ENCODE measurements around the gene HSPB6. TPM values are rescaled to one million over a fixed set of nuclear protein-coding genes. Genes with fewer than 3 reads are reported as not detected.

The HSPB6 gene
- total RNA-seq, 1 experiment from 2014 or later, result 0.06 TPM

GRCh38 chr19:35767288-35768081 is 10.7 kb upstream of the HSPB6 start:
- DNase-seq (ENCODE audit: low read depth), result no peak

DNA sequence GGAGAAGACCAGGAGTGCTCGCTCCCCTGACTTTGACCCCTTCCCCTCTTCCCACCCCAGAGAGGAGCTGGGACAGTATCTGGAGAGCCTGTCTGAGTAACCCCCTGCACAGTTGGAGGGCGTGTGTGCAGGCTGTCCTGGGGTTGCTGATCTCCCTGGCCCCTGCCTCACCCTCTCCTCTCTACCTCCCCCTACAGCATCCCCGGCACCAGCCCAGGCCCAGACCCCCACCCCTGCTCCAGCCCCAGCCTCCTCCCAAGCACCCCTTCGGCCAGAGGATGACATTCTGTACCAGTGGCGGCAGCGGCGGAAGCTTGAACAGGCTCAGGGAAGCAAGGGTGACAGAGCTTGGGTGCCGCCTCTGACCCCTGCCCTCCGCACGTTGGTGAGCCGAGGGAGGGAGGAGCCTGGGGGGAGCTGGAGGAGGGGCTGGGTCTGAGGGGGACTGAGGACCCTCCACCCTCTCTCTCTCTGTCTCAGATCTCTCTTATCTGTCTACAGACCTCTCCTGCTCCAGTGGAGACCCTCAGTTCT is 9.8 kb upstream of the HSPB6 start:
- no peak for DNase-seq (ENCODE audit: low read depth)

DNA sequence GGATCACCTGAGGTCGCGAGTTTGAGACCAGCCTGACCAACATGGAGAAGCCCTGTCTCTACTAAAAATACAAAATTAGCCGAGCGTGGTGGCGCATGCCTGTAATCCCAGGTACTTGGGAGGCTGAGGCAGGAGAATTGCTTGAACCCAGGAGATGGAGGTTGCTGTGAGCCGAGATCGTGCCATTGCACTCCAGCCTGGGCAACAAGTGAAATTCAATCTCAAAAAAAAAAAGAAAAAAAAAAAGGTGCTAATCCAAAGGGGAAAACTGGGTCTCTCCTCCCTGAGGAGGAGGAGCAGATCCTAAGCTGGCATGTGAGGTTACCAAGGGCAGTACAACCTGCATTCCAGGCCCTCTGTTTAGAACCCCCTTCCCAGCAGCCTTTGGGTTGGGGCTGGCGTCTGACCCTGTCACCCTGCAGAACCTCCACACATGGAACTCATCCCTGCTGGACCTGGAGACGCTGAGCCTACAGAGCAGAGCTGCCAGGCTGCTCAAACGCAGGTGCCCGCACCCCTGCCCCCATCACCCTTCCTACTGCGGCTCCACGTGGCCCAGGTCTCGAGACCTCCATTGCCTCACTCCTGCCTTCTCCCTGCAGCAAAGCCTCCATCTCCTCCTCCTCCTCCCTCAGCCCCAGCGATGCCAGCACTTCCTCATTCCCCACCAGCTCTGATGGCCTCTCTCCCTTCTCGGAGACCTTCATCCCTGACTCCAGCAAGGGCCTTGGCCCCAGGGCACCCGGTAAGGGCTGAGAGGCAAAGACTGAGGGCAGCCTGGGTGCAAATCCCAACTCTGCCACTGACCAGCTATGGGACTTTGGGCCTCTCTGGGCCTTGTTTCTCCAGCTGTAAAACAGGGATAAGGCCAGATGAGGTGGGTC is 7.8 kb upstream of the HSPB6 start:
- no peak for DNase-seq (ENCODE audit: low read depth)

DNA sequence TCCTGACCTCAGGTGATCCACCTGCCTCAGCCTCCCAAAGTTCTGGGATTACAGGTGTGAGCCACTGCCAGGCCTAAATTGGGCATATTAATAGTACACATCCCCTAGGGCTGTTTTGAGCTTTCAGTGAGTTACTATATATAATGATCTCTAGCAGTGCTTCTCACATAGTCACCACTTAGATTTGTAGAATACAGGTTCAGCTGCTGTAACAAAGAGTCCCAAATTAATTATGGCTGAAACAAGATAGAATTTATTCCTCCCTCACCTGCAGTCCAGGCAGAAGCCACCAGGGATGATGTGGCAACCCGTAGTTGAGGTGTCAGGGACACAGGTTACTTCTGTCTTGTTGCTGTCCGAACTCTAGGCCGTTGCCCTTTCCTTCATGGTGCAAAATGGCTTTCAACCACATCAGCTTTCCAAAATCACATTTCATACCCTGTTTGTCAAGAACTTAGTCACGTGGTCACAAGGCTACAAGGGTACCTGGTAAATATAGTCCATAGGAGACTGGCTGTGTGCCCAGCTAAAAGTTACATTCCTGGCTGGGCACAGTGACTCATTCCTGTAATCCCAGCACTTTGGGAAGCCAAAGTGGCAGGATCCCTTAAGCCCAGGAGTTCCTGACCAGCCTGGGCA is 4.0 kb upstream of the HSPB6 start:
- no peak for DNase-seq (ENCODE audit: low read depth)

GRCh38 chr19:35759697-35760096 is 2.9 kb upstream of the HSPB6 start:
- DNase-seq (ENCODE audit: low read depth), result no peak

- DNase-seq (ENCODE audit: low read depth), result peak; percentile 99
Observed at GRCh38 chr19:35757749-35758608, 1.1 kb upstream of the HSPB6 start, which contains the start of gene PROSER3. PROSER3 (plus strand) TSS chr19:35758176; CDS start chr19:35758216, 40 bp downstream.

DNA sequence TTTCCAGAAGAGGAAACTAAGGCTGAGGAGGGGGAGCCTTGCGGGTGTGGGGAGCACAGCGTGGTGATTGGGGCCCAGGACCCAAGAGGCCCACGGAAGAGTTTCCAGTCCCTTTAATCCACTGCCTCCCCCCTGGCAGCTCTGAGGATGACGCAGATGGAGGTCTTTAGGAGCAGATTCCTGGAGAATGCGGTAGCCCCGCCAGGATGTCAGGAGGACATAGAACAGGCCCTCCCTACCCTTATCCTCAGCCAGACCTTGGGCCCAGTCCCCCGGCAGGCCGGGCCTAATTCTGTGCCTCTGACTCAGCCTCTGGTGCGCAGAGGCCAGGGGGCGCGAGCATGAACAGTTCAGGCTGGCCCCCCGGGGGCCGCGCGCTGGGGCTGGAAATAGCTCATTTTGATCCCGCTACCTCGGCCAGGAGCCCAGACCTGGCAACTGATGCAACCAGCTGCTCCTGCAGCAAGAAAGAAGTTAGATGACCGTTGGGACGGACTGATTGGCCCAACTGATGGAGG is 461 bp upstream of the HSPB6 start:
- peak; percentile 85 for DNase-seq (ENCODE audit: low read depth)

GRCh38 chr19:35755550-35756376 is 1.1 kb downstream of the HSPB6 start:
- no peak for DNase-seq (ENCODE audit: low read depth)

GRCh38 chr19:35755131-35755549 is 1.7 kb downstream of the HSPB6 start:
- DNase-seq (ENCODE audit: low read depth), result no peak

- no peak for DNase-seq (ENCODE audit: low read depth)
Observed at GRCh38 chr19:35754370-35755130, 2.3 kb downstream of the HSPB6 start.

- DNase-seq (ENCODE audit: low read depth), result no peak
Observed at GRCh38 chr19:35753634-35754369, 3.0 kb downstream of the HSPB6 start.

DNA sequence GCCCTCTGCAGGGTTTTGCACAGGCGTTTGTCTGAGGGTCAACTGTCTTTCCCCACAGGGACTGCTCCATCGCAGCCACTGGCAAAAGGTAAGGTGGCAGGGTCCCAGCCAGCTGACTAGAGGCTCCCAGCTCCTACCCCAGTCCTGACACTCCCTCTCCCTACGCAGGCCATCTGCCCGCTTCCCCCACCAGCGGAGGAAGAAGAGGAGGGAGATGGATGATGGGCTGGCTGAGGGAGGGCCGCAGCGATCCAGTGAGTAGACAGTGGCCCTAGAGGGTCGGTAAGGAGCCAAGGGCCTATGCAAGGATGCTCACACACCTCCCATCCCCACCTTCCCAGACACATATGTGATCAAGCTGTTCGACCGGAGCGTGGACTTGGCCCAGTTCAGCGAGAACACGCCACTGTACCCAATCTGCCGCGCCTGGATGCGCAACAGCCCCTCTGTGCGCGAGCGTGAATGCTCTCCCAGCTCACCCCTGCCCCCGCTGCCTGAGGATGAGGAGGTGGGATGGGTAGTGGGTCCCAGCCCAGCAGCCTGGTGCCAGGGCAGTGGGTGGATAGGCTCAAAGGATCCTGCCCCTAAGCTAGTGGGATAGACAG is 4.0 kb downstream of the HSPB6 start:
- DNase-seq (ENCODE audit: low read depth), result no peak

DNA sequence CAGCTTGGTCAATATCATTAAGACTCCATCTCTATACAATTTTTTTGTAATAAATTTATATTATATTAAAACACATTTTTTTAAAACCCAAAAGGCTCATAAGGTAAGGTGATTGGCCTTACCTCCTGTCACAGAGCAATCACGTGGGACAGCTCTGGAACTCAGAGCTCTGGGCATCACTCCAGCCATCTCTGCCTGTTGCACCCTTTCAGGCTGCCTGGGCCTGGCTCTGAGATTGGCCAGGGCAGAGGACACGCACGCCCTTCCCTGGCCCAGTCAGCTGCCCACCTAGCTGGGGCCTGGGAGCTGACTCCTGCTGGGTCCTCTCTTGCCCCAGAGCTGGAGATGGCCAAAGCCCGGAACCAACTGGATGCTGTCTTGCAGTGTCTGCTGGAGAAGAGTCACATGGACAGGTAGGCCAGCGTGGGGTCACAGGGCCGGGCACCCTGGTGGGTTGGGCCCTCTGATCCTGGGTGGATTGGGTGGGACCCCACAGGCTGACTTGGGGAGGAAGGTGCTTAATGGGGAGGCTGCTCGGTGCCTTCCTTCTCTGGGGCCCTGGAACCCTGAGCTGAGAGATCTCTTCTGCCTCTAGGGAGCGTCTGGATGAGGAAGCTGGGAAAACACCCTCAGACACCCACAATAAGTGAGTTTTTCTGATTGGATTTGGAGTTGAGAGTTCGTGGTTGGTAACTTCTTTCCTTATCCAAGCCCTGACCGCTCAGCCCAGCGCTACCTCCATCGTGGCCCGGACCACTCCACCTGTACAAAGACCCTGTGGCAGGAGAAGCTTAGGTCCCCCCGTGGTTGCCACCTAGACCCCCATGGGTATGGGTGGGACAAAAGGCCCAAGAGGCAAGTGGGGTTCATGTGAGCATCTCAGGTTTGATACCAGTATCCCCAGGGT is 4.7 kb downstream of the HSPB6 start:
- DNase-seq (ENCODE audit: low read depth), result no peak

GRCh38 chr19:35750167-35750566 is 6.7 kb downstream of the HSPB6 start:
- no peak for DNase-seq (ENCODE audit: low read depth)

DNA sequence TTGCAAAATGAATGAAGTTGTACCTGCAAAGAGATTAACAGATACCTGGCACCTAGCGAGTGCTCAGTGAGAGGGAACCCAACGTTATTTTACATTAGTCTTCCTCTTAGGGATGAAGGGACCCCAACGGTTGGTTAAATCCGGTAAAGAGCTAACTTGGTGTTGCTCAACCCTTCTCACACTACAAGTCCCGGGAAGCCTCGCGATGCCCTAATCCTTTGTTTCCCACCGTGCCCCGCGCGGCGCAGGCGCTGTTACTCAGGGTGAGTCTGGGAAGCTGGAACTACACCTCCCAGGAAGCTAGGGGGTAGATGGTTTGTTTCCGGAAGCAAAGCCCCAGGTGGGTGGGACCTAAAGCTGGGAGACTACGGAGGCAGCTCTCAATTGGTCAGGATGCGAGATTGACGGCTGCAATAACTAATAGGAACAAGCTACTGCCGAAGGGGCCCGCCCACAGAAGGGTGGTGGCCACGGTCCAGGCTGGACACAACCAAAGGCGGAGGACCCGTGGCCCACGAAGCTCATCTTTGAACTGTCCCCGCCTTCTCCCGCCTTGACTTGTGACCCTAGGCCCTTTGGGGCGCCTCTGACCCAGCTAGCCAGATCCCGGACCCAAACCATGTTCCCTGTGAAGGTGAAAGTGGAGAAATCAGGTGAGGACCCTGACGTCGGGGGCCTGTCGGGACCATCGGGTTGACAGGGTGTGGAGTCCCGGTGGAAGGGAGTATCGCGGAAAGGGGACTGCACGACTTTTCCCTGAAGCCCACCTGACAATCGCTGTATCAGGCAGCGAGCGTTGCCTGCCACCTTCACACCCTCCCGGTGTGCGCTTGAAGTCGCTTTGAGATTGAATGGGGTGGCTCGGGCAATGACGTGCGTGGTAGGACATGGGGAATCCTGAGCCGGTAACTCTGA is 8.5 kb downstream of the HSPB6 start, which contains the start of gene LIN37:
LIN37 (plus strand) TSS at position 471 of the 915 bp plus-strand sequence; CDS start at position 620, 149 bp downstream.
- peak; percentile 99 for DNase-seq (ENCODE audit: low read depth)

DNA sequence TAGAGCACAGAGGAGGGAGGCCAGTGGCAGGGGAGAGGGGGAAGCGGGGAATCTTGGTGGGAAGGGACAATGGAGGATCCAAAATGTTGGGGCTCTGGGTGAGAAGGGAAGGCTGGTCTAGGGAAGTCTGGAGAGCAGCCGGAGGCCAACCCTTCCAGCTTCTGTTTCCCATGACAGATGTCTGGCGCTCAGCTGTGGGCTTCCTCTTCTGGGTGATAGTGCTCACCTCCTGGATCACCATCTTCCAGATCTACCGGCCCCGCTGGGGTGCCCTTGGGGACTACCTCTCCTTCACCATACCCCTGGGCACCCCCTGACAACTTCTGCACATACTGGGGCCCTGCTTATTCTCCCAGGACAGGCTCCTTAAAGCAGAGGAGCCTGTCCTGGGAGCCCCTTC is 10.3 kb downstream of the HSPB6 start:
- DNase-seq (ENCODE audit: low read depth), result no peak
